PFSK-1 (cell line): ENCODE data around the gene SLC6A6.

Experiments
- FOXP2 ChIP-seq: optimal IDR thresholded peaks from 2 replicates; pipeline ENCODE3; 2011; ENCODE audit warnings: borderline replicate concordance, control low read depth, inconsistent platforms; ENCODE audit not compliant: insufficient read depth; ENCODE audit errors: extremely low read length, extremely low read depth
- POLR2AphosphoS5 ChIP-seq: IDR thresholded peaks from 2 replicates; pipeline ENCODE4 v1.6.1; 2012; ENCODE audit warnings: low read depth, mild to moderate bottlenecking, control low read depth, low read length, moderate library complexity
- REST ChIP-seq, 2 experiments: IDR thresholded peaks; 2 replicates each; pipeline versions ENCODE4 v1.6.1 to v1.8.0; 2011 to 2012; ENCODE audit warnings: low read depth in 2 of 2, low read length in 2 of 2, control low read depth in 1 of 2, inconsistent platforms in 1 of 2, mild to moderate bottlenecking in 1 of 2, moderate library complexity in 1 of 2; ENCODE audit not compliant: insufficient read depth in 1 of 2

- no peak for TF ChIP-seq REST (IDR thresholded peaks at IDR 0.05; ENCODE audit: insufficient read depth in 1 of 2, low read depth in 2 of 2, low read length in 2 of 2)
- no peak for TF ChIP-seq POLR2AphosphoS5
- TF ChIP-seq FOXP2 = no peak
Observed at GRCh38 chr3:14406336-14406735, 3.9 kb downstream of the SLC6A6 start.
